ENCODE results near the gene CLEC14A. TPM values are rescaled to one million over a fixed set of nuclear protein-coding genes. Genes with fewer than 3 reads are reported as not detected.

CLEC14A gene
- total RNA-seq, 3 donors from 2014 or later (not counting 1 experiment from before 2014, with no cell fraction given): not detected

DNA sequence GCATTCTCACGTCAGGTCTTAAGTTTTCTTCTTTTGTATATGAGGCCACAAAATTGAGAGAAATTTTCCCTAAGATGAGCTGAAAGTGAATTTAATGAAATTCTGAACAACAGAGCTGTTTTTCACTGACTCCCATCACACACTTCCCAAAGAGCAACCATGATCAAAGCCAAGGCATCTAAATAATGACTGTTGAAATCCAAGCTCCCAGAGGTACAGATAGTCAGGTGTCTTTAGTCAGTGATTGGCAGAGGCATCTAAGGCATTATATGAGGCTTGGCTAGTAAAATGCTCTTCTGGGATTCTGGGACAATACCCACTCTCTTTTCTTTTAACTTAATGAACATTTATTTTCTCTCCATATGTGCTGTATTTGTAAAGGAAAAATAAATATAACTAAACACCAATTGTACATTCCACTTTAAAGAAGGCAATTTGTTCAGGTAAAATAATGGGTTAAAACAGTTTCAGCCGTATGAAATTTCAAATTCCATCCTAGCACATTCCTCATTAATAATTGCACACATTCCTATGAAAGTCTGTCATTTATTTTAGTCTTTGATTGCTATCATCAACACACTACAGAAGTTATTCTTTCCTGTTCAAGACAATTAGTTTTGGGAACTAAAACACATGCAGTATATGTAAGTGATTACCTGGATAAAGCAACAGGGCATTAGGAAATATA lies 49.1 kb downstream of the CLEC14A start:
- Histone ChIP-seq H3K36me3 (ENCODE audit: control insufficient read depth, insufficient read depth, low read length) (no peaks in the 10 kb centered on the region), H3K9me3 (ENCODE audit: control insufficient read depth, insufficient read depth, low read length) (no peaks in the 10 kb centered on the region), H3K4me3 (ENCODE audit: low read length) (no peak overlapping the region), H3K4me1 (ENCODE audit: control insufficient read depth, insufficient read depth, low read length) (peaks cover 3% of the 10 kb centered on the region), H3K27ac (ENCODE audit: low read length) (no peak overlapping the region), H3K27me3 (ENCODE audit: control insufficient read depth, insufficient read depth, low read length) (peaks cover 23% of the 10 kb centered on the region)
- ATAC-seq (no peak), DNase-seq (no peak)
- WGBS (ENCODE audit: insufficient coverage): 83% methylated on average over 2 of the region's 2 CpGs
- Mint-ChIP-seq H3K9me3 (peaks cover 0 to 2% of the 10 kb centered on the region in 2 donors), H3K4me1 (peaks cover 0 to 10% of the 10 kb centered on the region in 2 donors), H3K36me3 (peaks cover 5% of the 10 kb centered on the region), H3K27me3 (ENCODE audit: low read depth in 2 of 2) (peaks cover 67 to 84% of the 10 kb centered on the region in 2 donors), H3K4me3 (no peak overlapping the region), H3K27ac (no peak overlapping the region)
- TF ChIP-seq, protein P1, sequence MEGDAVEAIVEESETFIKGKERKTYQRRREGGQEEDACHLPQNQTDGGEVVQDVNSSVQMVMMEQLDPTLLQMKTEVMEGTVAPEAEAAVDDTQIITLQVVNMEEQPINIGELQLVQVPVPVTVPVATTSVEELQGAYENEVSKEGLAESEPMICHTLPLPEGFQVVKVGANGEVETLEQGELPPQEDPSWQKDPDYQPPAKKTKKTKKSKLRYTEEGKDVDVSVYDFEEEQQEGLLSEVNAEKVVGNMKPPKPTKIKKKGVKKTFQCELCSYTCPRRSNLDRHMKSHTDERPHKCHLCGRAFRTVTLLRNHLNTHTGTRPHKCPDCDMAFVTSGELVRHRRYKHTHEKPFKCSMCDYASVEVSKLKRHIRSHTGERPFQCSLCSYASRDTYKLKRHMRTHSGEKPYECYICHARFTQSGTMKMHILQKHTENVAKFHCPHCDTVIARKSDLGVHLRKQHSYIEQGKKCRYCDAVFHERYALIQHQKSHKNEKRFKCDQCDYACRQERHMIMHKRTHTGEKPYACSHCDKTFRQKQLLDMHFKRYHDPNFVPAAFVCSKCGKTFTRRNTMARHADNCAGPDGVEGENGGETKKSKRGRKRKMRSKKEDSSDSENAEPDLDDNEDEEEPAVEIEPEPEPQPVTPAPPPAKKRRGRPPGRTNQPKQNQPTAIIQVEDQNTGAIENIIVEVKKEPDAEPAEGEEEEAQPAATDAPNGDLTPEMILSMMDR (IDR thresholded peaks at IDR 0.05): no peak
- intact Hi-C loops (cut with micrococcal nuclease): no loop called here

DNA sequence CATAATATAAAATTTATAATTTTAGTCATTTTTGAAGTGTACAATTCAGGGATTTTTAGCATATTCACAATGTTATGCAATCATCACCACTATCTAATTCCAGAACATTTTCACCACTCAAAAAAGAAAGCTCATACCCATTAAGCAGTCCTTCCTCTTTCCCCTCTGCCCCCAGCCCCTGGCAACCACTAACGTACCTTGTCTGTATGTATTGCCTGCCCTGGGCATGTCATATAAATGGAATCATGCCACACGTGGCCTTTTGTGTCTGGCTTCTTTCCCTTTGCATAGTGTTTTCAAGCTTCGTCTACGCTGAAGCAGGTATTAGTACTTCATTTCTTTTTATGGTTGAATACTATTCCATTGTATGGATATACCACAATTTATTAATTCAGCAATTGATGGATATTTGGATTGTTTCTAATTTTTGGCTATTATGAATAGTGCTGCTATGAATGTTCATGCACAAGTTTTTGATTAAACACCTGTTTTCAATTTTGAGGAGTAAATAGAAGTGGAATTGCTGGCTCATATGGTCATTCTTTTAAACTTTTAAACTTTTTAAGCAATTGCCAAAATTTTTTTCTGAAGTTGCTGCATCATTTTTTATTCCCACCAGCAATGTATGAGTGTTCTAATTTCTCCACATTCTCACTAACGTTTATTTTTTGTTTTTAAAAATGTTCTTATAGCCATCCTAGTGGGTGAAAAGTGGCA lies 49.8 kb downstream of the CLEC14A start:
- Mint-ChIP-seq H3K4me1 (peaks cover 0 to 10% of the 10 kb centered on the region in 2 donors), H3K4me3 (no peak overlapping the region), H3K27me3 (ENCODE audit: low read depth in 2 of 2) (peaks cover 61 to 83% of the 10 kb centered on the region in 2 donors), H3K9me3 (peaks cover 0 to 2% of the 10 kb centered on the region in 2 donors), H3K27ac (no peak overlapping the region), H3K36me3 (peaks cover 5% of the 10 kb centered on the region)
- H3K4me3 ChIP-seq (ENCODE audit: low read length): no peak overlapping the region
- H3K27ac ChIP-seq (ENCODE audit: low read length): no peak overlapping the region
- ATAC-seq (no peak), DNase-seq (no peak)
- peaks cover 19% of the 10 kb centered on the region for H3K27me3 ChIP-seq (ENCODE audit: control insufficient read depth, insufficient read depth, low read length)
- H3K4me1 ChIP-seq (ENCODE audit: control insufficient read depth, insufficient read depth, low read length): no peaks in the 10 kb centered on the region
- 92% methylated on average over 2 of the region's 5 CpGs for WGBS (ENCODE audit: insufficient coverage)
- H3K9me3 ChIP-seq (ENCODE audit: control insufficient read depth, insufficient read depth, low read length): no peaks in the 10 kb centered on the region
- intact Hi-C loops (cut with micrococcal nuclease): no loop called here
- no peaks in the 10 kb centered on the region for H3K36me3 ChIP-seq (ENCODE audit: control insufficient read depth, insufficient read depth, low read length)
- TF ChIP-seq, protein P1 (IDR thresholded peaks at IDR 0.05): no peak

DNA sequence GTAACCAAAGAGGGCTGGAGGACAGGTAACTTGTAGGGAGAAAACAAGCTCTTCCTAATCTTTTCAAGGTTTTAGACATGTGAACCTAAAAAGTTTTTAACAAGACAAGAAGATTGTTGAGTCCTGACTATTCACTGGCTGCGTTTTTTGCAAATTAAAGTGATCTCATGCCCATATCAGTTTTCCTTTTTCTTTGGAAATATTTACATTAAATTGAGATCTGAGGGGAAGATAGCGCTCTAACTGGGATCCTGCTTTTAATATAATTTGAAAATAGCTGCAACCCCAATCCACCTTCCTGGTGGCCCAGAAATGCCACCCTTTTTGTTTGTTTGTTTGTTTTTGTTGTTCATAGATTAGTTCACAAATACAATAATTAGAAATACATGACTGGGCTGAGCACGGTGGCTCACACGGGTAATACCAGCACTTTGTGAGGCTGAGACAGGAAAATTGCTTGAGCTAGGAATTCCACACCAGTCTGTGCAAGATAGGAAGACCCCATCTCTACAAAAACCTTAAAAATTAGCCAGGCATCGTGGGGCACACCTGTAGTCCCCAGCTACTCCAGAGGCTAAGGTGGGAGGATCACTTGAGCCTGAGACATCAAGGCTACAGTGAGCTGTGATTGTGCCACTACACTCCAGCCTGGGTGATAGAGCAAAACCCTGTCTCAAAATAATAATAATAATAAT lies 50.6 kb downstream of the CLEC14A start:
- no peaks in the 10 kb centered on the region for H3K4me1 ChIP-seq (ENCODE audit: control insufficient read depth, insufficient read depth, low read length)
- peaks cover 14% of the 10 kb centered on the region for H3K27me3 ChIP-seq (ENCODE audit: control insufficient read depth, insufficient read depth, low read length)
- 80% methylated on average over 4 of the region's 5 CpGs for WGBS (ENCODE audit: insufficient coverage)
- H3K4me3 ChIP-seq (ENCODE audit: low read length): no peak overlapping the region
- ATAC-seq: no peak
- peaks cover 5% of the 10 kb centered on the region for H3K36me3 Mint-ChIP-seq
- peaks cover 0 to 2% of the 10 kb centered on the region in 2 donors for H3K9me3 Mint-ChIP-seq
- H3K27ac ChIP-seq (ENCODE audit: low read length): no peak overlapping the region
- H3K4me1 Mint-ChIP-seq: peaks cover 0 to 10% of the 10 kb centered on the region in 2 donors
- TF ChIP-seq, protein P1 (IDR thresholded peaks at IDR 0.05): no peak
- intact Hi-C loops (cut with micrococcal nuclease): no loop called here
- no peak for DNase-seq
- H3K4me3 Mint-ChIP-seq: no peak overlapping the region
- H3K9me3 ChIP-seq (ENCODE audit: control insufficient read depth, insufficient read depth, low read length): no peaks in the 10 kb centered on the region
- H3K27ac Mint-ChIP-seq: no peak overlapping the region
- H3K36me3 ChIP-seq (ENCODE audit: control insufficient read depth, insufficient read depth, low read length): no peaks in the 10 kb centered on the region
- H3K27me3 Mint-ChIP-seq (ENCODE audit: low read depth in 2 of 2): peaks cover 53 to 75% of the 10 kb centered on the region in 2 donors
